Activated CD4-positive, alpha-beta T cell treated with anti-CD3 and anti-CD28 coated beads, Interleukin-2, amount 50 U/mL, for 48 hours (primary cell): ENCODE results near the gene CYP19A1.

Experiments used
- DNase-seq, 2 experiments: peaks; one replicate each; pipeline ENCODE4 v3.0.0-alpha.2; 2020

The CYP19A1 gene

DNA sequence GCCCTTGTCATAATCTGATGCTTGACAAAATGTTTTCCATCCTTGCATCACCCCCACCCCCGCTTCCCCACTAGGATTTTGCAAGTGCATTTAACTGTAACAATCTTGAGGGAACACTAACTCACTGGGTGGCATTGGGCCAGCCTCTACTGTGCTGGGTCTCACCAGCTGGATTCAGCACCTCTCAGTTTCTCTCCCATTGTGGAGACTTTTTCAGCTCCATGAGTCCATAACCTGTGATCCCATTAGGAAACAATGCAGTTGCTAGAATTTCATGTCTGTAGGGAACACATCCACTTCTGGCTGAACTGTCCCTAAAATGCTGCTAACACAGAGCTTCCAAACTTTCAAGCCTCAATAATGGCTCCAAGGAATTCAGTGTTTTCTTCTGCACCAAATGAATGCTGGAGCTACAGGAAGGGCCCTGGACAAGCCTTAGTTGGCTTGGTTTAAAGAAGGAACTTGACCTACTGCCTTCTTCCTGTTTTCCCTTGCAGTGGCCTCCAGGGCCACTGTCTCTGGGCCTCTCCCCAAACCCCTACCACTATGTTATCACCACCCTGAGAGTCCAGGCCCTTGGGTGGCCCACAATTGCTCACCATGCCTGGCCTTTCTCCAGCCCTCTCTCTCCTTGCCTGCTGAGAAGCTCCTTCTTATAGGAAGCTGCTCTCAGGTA, 15.6 kb downstream of the CYP19A1 start:
- DNase-seq, result no peak

DNA sequence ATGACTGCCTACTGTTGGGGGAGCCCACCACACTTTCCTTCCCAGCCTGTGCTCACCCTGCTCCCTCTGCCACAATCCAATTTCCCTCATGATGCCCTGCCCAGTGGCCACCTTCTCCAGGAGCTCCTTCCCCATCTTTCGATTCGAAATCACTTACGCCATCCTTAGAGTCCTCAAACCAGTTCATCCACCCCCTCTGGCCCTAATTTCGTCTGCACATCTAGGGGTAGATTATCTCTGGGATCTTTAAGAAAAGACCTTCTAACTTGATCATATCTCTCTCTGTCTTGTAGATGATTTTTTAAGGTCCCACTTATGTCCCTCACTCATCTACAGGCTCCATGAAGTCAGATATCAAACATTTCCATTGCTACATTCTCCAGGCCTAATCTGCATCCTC, 17.1 kb downstream of the CYP19A1 start:
- DNase-seq, result no peak

DNA sequence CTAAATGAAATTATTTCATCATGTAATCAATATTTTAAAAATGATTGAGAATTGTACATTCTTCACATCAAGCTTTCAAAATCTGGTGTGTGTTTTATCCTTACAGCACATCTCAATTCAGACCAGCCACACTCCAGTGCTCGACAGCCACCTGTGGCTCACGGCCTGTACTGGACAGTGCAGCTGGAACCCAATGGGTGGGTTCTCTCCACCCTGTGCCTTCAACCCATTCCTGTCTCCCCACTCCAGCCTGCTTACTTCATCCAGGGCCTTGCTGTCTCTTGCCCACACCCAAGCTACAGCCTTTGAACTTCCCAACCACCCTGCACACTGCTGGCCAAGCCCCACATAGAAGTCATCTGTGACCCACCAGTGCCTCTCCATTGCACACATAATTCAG, 17.6 kb downstream of the CYP19A1 start:
- no peak for DNase-seq

DNA sequence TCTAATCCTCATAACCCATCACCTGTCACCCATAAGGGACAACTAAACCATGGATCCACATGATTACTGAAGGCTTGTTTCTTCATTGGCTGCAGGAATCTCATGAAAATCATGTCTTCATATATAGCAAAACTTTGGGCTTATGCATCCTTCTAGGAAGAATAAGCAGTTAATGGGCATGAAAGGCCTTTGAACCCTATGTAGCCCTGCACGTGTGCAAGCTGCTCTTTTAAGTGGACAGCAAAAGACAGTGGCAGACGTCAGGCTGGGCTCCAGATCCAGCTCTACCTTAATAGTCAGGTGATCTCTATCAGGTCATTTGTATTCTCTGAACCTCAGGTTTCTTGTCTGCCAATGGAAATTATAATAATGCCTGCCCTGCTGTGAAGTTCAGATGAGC, 18.9 kb downstream of the CYP19A1 start:
- no peak for DNase-seq

DNA sequence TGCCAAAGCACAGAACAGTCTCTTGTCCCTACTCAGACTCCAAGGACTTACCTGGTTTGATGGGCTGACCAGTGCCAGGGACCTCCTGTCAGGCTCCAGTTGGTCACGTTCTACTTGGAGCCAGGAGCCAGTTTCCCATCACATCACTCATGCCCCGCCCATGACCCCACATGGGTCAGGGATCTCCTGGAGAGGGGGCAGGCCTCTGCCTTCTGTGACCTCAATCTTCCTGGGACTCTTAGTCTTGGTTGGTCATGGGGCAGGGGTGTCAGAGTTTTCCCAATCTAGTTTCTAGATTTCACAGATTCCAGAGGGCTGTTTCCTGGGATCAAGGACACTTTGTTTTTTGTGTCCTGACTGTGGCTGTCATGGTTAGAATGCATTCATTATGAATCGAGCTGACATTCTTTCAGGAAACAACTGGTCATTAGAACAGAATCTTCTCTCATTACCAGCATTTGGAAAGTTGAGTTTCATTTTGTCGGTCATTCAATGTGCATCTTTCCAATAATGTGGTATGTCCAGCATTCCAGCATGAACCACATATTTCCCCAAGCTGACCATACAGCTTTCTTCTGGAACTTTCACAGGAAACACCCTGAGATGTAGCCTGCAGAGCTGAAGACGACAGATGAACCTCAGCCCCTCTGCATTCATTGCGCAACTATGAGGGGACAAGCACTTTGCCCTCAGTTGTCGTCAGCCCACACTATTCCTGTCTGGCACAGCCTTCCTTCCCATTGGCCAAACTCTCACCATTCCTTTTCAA, 19.8 kb downstream of the CYP19A1 start:
- no peak for DNase-seq

DNA sequence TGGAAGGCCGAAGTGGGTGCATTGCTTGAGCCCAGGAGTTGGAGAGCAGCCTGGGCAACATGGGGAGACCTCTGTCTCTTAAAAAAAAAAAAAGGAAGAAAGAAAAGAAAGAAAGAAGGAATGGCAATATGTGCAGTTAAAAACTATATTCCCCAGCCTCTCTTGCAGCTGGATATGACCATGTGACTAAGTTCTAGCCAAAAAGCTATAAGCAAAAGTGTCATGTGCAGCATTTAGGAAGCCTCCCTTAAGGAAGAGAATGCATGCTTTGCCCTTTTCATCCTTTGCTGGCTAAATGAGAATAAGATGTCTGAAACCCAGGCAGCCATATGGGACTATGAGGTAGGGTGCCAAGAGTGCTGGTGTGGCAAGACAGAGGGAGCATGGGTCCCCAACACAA, 21.8 kb downstream of the CYP19A1 start:
- DNase-seq, result no peak

DNA sequence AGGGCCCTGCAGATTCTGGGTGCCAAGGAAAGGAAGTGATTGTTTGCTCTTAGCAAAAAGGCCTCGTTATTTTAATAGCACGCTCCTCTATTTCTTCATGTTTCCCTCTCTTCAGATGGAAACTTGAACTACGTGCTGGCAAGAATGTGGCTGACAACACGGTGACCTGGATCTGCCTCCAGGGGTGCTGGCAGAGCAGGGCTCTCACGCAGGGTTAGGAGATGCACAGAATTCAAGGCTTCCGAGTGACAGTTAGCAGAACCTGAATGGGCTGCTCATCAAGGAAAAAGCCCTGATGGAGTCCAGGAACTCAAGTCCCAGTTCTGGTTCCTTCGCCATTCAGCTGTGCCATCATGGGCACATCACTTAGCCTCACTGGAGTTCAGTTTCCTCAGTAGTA, 22.7 kb downstream of the CYP19A1 start:
- DNase-seq, result no peak

DNA sequence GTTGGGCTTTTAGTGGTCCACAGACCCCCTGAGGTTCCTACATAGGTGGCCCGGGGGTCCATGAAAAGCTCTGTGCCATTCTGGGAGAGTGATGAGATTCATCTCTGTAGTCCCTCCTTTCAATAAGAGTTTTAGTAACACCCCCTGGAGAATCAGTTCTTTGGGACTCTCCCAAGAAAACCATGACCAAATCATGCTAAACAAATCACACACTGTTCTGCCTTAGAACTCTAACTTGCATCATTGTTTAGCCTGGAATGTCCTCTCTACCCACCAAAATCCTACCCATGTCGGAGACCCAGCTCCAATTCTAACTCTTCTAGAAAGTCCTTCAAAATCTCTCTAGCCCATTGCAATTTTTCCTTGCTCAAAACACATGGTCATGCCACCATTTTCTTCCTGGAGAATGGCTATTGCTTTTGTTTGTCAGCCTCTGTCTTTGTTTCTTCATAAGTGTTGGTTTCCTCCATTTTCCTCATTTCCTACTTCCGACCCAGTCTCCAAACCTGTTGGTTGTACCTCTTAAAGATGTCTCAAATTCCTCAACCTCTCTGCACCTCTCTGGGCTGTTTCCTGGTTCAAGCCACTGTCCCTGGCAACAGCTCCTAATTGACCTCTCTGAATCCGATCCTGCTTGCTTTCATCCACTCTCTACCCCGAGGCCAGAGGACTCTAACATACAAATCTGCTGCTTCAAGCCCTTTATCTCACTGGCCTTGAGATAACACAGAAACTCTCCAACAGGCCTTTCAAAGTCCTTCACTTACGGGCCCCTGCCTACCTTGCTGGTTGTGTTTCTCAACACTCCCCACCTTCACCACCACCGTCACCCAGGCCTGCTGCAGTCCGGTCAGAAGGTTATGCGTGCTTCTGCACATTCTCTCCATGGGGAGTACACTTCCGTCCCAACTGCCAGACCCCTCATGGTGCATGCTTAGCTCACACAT, 23.7 kb downstream of the CYP19A1 start:
- no peak for DNase-seq

DNA sequence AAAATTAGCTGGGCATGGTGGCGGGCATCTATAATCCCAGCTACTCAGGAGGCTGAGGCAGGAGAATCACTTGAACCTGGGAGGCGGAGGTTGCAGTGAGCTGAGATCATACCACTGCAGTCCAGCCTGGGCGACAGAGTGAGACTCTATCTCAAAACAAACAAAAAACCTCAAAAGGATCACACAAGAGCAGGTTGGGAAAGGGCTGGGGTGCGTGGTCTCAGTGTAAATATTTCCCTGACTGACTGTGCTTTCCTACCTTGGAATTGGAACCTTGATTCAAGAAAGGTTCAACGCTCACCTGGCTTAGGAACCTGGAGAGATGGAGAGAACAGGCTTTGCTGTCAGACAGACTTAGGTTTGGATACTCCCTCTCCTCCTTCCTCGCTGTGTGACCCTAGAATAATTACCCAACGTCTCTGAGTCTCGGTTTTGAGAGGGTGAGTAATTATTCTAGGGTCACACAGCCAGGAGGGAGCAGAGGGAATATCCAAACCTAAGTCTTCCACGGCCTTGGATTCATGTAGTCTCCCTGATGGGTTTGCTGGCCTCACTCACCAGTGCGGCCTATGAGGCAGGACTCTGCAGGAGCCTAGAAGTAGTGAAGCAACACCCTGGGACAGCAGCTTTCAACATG, 24.6 kb downstream of the CYP19A1 start:
- no peak for DNase-seq

DNA sequence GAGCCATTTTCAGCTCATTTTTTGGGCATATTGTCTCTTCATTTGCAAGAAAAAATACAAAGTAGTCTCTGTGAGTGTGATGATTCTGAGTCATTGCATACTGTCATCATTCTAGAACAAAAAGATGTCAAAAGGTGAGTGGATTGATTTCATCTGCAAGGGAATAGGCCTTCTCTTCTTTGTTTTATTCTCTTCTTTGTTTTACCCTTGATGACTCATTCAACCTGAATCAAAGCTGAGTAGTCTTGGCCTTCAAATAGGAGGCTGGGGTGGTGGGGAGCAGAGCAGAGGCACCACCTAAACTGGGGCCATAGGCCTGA, 25.4 kb downstream of the CYP19A1 start:
- no peak for DNase-seq

DNA sequence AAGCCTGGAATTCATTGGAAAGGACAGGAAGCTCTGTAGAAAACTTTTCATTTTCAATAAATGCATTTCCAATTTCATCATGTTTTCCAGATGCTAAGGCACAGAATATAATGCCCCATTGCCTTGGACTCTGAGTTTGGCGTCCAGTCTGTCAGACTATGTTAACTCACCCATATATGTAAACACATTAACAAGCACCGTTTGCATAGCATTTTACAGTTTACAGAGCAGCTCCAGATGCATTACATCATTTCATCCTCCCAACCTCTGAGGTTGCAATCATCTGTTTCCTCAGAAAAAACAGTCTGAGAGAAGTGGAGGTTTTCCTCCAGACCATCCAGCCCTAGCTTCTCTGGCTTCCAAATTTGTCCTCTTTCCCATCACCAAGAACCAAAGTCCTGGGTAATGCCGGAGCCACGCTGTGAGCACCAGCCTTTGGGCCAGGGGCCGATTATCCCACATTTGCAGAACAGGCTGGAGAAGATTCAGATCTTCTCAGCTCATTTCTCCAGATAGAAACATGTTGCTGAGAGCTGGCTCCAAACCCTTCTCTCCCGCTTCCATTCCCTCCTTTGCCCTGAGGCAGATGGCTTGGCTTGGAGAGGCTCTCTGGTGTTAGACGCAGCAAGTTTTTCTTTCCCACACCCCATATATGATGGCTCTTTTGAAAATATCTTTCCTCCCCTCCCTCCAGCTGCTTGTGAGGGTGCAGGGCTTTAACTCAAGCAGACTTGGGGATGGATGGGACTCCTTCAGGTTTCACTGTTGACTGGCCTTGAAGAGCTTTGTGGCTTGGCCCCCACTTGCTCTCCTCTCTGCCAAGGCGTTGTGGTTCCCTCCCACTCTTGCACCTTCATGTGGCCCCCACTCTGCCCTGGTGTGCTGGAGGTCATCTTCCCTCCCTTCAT, 26.0 kb downstream of the CYP19A1 start:
- no peak for DNase-seq

DNA sequence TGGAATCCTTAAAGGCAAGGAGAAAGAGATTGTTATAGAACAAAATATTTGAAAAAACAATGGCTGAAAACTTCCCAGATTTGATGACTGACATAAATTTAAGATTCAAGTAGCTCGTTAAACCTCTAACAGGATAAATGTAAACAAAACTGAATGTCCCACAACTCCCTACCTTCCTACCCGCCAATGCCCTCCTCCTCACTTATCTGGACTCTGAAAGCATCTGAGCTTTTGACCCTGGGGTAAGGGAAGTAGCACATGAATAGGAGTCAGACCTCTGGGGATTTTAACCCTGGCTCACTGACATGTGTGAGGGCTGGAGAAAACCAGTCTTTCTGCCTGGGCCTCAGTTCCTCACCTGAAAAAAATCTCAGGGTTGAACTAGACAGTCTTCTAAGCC, 26.9 kb downstream of the CYP19A1 start:
- DNase-seq, result no peak

DNA sequence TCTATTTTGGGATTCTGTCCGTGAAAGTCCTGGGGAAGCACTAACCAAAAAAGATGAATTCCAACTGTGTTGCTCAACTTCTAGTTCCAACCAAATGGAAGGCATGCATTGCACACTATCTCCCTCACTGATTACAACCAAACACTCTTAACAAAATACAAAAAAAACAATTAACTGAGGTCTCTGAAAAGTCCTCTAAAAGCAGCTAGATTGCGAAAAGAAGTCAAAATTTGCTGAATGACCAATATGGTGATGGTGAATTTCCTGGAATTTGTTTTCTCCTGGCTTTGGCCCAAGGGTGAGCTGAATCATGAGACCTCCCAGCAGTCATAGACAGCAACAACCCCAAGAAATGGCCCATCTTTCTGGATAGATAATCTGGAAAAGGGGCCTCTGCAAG, 28.3 kb downstream of the CYP19A1 start:
- no peak for DNase-seq

DNA sequence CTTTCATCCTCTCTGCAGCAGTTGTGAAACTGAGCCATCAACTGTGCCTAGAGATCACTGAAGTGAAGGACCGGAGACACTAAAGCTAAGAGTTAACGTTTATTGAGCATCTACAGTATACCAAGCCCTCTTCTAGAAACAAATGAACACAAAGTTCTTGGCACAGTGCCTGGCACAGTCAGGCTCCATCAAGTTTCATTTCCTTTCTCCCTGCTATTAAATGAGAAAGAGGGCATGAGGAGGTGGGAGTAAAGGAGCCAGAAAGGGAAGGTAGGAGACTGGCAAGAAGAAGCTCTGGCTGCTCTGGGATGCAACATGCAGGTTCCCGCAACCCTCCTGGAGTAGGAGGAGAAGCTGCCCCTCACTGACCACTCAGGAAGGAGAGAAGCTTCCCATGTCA, 30.6 kb downstream of the CYP19A1 start:
- DNase-seq, result no peak

DNA sequence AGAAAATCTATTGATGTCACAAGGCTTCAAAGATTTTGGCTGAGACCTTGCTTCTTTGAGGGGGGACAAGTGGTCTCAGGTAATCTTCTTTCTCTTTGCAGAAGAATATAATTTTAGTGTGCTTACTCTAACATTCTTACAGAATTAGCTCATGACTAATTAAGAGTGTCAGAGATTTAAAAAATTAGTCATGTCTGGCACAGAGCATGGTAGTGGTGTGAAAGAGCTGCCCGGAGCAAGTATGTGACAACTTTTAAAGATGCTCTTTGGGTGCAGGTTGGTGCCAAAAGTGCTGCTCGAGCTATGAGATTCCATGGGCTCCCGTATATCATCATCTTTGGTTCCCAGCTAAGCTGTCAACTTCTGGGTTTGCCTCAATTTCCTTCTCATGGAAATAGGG, 31.1 kb downstream of the CYP19A1 start:
- no peak for DNase-seq

DNA sequence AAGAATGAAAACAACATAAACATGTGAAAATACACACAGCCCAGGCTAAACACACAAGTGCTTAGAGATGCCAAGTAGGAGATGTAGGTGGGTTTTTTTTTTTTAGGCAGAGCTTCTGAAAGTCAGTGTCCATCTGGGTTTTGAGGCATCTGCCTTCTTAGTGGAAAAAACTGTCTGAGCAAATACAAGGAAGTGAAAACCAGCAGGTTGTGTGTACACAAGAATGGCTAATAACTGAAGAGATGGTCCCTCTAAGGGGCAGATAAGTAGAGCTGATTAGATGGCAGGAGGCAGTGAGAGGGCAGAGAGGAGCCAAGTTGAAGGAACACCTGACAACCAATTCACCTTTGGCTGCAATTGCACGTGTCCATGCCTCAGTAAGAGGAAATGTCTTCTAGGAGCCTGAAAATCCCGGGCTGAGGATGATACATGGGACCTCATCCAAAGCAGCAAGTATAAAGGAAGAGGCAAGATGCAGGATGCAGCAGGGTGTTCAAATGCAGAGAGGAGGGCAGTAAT, 34.9 kb downstream of the CYP19A1 start:
- DNase-seq, result no peak

DNA sequence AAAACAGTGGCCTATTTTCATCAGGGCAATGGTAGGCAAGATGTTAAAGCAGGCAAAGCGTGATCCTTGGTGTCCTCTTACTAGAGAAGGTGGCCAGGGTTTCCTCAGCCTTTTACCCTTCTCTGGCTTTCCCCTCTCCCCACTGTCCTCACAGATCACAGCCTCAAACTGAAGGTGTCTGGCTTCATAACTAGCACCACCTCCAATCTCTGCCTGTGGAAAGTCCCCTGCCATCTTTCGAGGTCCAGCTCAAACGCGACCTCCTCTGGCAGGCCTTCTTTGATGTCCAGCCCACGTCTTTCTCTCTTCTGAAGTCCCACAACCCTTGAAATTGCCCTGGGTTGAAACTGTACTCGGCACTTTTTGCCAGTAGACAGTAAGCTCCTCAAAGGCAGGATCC, 35.9 kb downstream of the CYP19A1 start:
- DNase-seq, result no peak

DNA sequence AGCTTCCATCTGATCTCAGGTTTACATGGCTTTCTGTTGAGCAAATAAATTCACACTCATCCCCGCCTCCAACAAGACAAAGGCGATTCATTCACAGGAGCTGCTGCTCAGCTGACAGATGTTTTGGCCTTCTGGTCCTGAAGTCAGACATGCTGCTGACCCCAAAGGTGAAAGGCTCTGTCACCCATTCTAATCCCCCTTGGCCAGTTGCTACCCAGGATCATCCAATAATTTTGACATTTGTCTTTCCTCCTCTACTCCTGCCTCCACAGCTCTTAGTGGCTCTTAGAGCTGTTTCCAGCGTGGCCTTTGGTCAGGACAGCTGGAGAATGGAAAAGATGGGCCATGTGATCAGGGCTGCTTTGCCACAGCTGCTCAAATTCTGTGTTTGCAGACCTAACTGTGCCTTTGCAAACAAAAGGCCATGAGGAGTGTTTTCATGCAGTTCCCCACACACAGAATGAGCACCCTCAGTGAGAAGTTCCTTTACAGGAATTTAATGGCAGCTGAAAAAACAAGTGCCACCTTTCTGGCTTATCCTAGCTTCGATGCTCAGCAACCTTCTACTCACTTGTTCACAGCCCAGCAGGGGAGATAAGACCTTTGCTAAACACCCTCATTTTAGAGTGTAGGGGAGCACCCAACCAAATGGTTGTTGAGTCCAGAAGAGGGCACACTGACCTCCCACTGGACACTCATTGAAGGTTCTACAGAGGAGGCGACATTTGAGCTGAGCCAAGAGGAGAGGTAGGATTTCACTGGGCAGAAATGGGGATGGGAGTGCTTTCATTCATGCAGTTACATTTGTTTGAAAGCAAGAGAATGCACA, 39.0 kb downstream of the CYP19A1 start:
- no peak for DNase-seq

DNA sequence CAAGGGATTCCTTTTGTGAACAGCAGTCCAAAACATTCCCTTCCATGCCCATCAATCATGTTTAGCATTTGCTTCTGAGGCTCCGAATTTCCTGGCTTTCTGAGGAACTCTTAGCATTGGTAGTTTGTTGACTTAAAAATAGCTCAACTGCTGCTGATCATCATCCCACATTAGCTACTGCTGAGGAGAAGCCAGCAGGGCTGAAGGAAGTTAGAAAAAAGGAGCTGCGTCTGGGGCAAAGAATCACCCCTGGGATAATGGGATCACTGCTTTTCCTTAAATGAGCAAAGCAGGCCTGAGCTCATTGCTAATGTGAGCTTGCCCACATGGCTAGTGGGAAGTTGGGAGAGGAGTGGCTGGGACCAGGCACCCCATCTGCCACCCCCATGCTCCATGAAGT, 39.8 kb downstream of the CYP19A1 start:
- DNase-seq, result no peak

DNA sequence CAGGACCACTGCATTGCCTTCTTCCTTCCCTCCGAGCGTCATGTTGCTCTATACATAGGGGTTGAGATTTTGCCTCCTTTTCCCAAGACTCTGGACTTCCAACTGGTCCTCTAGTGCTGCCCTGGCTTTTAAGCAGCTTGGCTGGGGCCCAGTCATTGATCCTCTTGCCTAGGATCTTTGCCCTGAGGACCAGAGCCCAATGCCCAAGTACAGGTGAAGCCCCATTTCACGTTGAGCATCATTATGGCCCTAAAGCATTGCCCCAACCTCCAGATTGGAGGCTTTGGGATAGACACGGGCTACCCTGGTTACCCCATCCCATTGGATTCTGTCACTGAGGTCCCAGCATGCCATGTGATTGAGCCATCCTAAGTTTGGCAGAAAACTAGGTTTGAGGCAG, 47.7 kb downstream of the CYP19A1 start:
- no peak for DNase-seq

DNA sequence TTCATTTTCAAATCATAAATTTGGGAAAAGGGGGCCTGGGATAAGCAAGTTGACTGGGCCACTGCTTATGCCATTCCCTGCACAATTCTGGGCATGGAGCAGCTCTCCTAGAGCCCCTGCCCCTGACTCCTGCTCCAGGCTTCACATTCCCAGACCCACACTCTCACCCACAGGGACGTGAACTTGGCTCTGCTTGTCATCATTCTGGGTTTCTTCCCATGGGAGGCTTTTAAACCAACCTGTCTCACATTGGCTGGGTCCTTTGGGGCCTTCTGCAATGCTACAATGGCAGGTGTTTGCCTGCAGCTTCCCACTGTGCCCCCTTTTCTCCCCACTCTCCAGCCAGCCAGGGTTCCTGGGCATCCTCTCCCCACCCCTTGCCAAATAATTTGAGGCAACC, 49.1 kb downstream of the CYP19A1 start:
- DNase-seq, result no peak
